Measurements from ENCODE around the gene OLFML1.

OLFML1 gene

DNA sequence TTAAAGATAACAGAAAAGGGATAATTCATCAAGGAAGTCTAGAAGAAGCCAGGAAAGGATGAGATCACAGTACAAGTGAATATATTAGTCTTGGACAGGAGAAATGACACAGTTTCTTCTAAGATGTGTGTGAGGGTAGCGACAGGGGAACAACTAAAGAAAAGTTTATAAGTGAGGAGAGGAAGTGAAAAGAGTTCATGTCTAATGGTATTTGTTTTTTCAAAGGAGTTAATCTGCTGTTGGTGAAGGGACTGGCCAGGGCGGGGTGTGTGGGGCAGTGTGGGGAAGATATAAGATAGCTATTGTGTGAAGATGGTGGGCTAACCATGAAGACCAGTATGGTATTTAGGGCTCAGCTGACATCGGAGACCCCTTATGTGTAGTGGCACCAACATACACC, 20.9 kb downstream of the OLFML1 start:
- Histone ChIP-seq H3K4me2 (ENCODE audit: low read length) (no peak overlapping the region), H2BK5ac (ENCODE audit: low read depth, low read length, poor library complexity) (no peak overlapping the region), H2BK120ac (ENCODE audit: insufficient read depth, low read length, poor library complexity) (no peak overlapping the region), H3K18ac (ENCODE audit: low read length) (no peak overlapping the region), H4K8ac (ENCODE audit: low read depth, low read length) (no peak overlapping the region), H2BK12ac (ENCODE audit: low read length) (no peak overlapping the region), H3K4ac (ENCODE audit: low read depth, low read length) (no peak overlapping the region), H3K4me1 (ENCODE audit: control insufficient read depth in 1 of 2, insufficient read depth in 2 of 2, low read length in 2 of 2) (peaks cover 7 to 9% of the 10 kb centered on the region in 2 experiments), H4K91ac (ENCODE audit: low read depth, low read length) (no peak overlapping the region), H3K9ac (ENCODE audit: low read length) (peak overlapping the region; percentile 54), H3K27ac (ENCODE audit: low read depth, low read length) (no peak overlapping the region), H3K27me3 (ENCODE audit: insufficient read depth, low read length) (no peaks in the 10 kb centered on the region), H3K14ac (ENCODE audit: low read length) (no peak overlapping the region), H3K9me3 (ENCODE audit: insufficient read depth, low read depth, low read length) (no peaks in the 10 kb centered on the region), H3K4me3 (ENCODE audit: low read depth, low read length) (no peak overlapping the region), H3K23ac (ENCODE audit: low read length) (no peak overlapping the region), H3K36me3 (ENCODE audit: control insufficient read depth in 1 of 2, insufficient read depth in 2 of 2, low read length in 2 of 2) (no peaks in the 10 kb centered on the region), H3K79me2 (ENCODE audit: control insufficient read depth, insufficient read depth, low read length, poor library complexity) (no peaks in the 10 kb centered on the region), H4K12ac (ENCODE audit: low read depth, low read length) (no peak overlapping the region), H2AFZ (ENCODE audit: insufficient read depth, low read length, poor library complexity) (no peak overlapping the region), H2AK5ac (ENCODE audit: low read length) (no peak overlapping the region), H3K79me1 (ENCODE audit: low read length) (no peaks in the 10 kb centered on the region)
- DNase-seq = no peak
- WGBS (ENCODE audit: extremely low coverage, insufficient coverage, insufficient read length) = no CpG with 5 or more reads among the region's 3 CpGs

DNA sequence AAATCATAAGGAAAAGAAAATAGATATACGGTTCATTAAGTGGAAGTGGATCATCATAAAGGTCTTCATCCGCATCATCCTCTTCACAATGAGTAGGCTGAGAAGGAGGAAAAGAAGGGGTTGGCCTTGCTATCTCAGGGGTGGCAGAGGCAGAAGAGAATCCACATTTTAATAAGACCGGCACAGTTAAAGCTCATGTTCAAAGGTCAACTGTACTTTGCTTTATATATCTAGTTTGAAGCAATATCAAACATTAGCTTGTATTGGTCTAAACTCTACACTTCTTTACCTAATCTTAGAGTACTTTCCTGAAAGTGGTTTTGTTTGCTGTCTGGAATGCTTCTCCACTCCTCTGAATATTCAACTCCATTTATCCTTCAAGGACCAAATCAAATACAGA, 22.8 kb downstream of the OLFML1 start:
- Histone ChIP-seq H2BK120ac (ENCODE audit: insufficient read depth, low read length, poor library complexity) (no peak overlapping the region), H3K14ac (ENCODE audit: low read length) (no peak overlapping the region), H3K27ac (ENCODE audit: low read depth, low read length) (no peak overlapping the region), H3K36me3 (ENCODE audit: control insufficient read depth in 1 of 2, insufficient read depth in 2 of 2, low read length in 2 of 2) (no peaks in the 10 kb centered on the region), H2AFZ (ENCODE audit: insufficient read depth, low read length, poor library complexity) (no peak overlapping the region), H3K4me2 (ENCODE audit: low read length) (no peak overlapping the region), H2BK12ac (ENCODE audit: low read length) (no peak overlapping the region), H3K4ac (ENCODE audit: low read depth, low read length) (no peak overlapping the region), H2AK5ac (ENCODE audit: low read length) (no peak overlapping the region), H3K9ac (ENCODE audit: low read length) (no peak overlapping the region), H3K79me2 (ENCODE audit: control insufficient read depth, insufficient read depth, low read length, poor library complexity) (peaks cover 2% of the 10 kb centered on the region), H2BK5ac (ENCODE audit: low read depth, low read length, poor library complexity) (no peak overlapping the region), H3K4me3 (ENCODE audit: low read depth, low read length) (no peak overlapping the region), H3K27me3 (ENCODE audit: insufficient read depth, low read length) (no peaks in the 10 kb centered on the region), H3K18ac (ENCODE audit: low read length) (no peak overlapping the region), H4K91ac (ENCODE audit: low read depth, low read length) (no peak overlapping the region), H4K8ac (ENCODE audit: low read depth, low read length) (no peak overlapping the region), H3K23ac (ENCODE audit: low read length) (no peak overlapping the region), H3K9me3 (ENCODE audit: insufficient read depth, low read depth, low read length) (no peaks in the 10 kb centered on the region), H3K4me1 (ENCODE audit: control insufficient read depth in 1 of 2, insufficient read depth in 2 of 2, low read length in 2 of 2) (peaks cover 10 to 12% of the 10 kb centered on the region in 2 experiments), H3K79me1 (ENCODE audit: low read length) (no peaks in the 10 kb centered on the region), H4K12ac (ENCODE audit: low read depth, low read length) (no peak overlapping the region)
- DNase-seq = no peak
- no CpG with 5 or more reads among the region's 3 CpGs for WGBS (ENCODE audit: extremely low coverage, insufficient coverage, insufficient read length)

DNA sequence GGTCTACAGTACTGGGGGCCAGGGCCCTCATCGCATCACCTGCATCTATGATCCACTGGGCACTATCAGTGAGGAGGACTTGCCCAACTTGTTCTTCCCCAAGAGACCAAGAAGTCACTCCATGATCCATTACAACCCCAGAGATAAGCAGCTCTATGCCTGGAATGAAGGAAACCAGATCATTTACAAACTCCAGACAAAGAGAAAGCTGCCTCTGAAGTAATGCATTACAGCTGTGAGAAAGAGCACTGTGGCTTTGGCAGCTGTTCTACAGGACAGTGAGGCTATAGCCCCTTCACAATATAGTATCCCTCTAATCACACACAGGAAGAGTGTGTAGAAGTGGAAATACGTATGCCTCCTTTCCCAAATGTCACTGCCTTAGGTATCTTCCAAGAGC, 24.7 kb downstream of the OLFML1 start:
- Histone ChIP-seq H4K8ac (ENCODE audit: low read depth, low read length) (no peak overlapping the region), H3K4me1 (ENCODE audit: control insufficient read depth in 1 of 2, insufficient read depth in 2 of 2, low read length in 2 of 2) (peaks cover 10 to 16% of the 10 kb centered on the region in 2 experiments), H3K4me2 (ENCODE audit: low read length) (no peak overlapping the region), H3K14ac (ENCODE audit: low read length) (no peak overlapping the region), H3K4me3 (ENCODE audit: low read depth, low read length) (no peak overlapping the region), H2BK5ac (ENCODE audit: low read depth, low read length, poor library complexity) (no peak overlapping the region), H3K9ac (ENCODE audit: low read length) (no peak overlapping the region), H3K9me3 (ENCODE audit: insufficient read depth, low read depth, low read length) (no peaks in the 10 kb centered on the region), H2AFZ (ENCODE audit: insufficient read depth, low read length, poor library complexity) (no peak overlapping the region), H3K27ac (ENCODE audit: low read depth, low read length) (peak overlapping the region; percentile 8), H3K36me3 (ENCODE audit: control insufficient read depth in 1 of 2, insufficient read depth in 2 of 2, low read length in 2 of 2) (no peaks in the 10 kb centered on the region), H3K79me2 (ENCODE audit: control insufficient read depth, insufficient read depth, low read length, poor library complexity) (peaks cover 7% of the 10 kb centered on the region), H3K18ac (ENCODE audit: low read length) (no peak overlapping the region), H4K12ac (ENCODE audit: low read depth, low read length) (no peak overlapping the region), H3K79me1 (ENCODE audit: low read length) (peaks cover 2% of the 10 kb centered on the region), H2BK12ac (ENCODE audit: low read length) (no peak overlapping the region), H4K91ac (ENCODE audit: low read depth, low read length) (no peak overlapping the region), H3K23ac (ENCODE audit: low read length) (no peak overlapping the region), H3K4ac (ENCODE audit: low read depth, low read length) (no peak overlapping the region), H3K27me3 (ENCODE audit: insufficient read depth, low read length) (no peaks in the 10 kb centered on the region), H2BK120ac (ENCODE audit: insufficient read depth, low read length, poor library complexity) (no peak overlapping the region), H2AK5ac (ENCODE audit: low read length) (no peak overlapping the region)
- peak in 1 of 2 donors; percentile 64 for DNase-seq
- no CpG with 5 or more reads among the region's 2 CpGs for WGBS (ENCODE audit: extremely low coverage, insufficient coverage, insufficient read length)

DNA sequence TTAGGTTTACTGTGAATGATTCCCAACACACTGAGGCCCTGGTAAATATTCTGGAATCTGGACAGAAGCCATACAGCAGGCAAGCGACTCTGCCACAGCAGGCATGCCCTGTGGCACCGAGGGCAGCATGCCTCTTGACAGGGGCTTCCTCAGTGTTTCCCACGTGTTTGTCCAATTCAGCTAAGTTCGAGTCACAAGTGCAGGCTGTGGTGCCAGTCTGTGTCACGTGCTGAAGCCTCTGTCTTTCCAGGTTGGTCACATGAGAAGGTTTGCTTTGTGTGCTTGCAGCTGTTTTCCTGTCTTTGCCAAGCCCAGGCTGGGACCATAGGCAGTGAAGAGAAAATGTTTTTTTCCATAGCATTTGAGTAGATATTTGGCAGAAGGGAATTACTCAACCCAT, 26.1 kb downstream of the OLFML1 start:
- Histone ChIP-seq H3K79me2 (ENCODE audit: control insufficient read depth, insufficient read depth, low read length, poor library complexity) (peaks cover 7% of the 10 kb centered on the region), H3K9me3 (ENCODE audit: insufficient read depth, low read depth, low read length) (no peaks in the 10 kb centered on the region), H3K9ac (ENCODE audit: low read length) (no peak overlapping the region), H2AK5ac (ENCODE audit: low read length) (no peak overlapping the region), H3K23ac (ENCODE audit: low read length) (no peak overlapping the region), H2BK12ac (ENCODE audit: low read length) (no peak overlapping the region), H2BK120ac (ENCODE audit: insufficient read depth, low read length, poor library complexity) (no peak overlapping the region), H3K18ac (ENCODE audit: low read length) (no peak overlapping the region), H4K8ac (ENCODE audit: low read depth, low read length) (no peak overlapping the region), H3K27me3 (ENCODE audit: insufficient read depth, low read length) (no peaks in the 10 kb centered on the region), H2BK5ac (ENCODE audit: low read depth, low read length, poor library complexity) (no peak overlapping the region), H2AFZ (ENCODE audit: insufficient read depth, low read length, poor library complexity) (no peak overlapping the region), H3K4me2 (ENCODE audit: low read length) (no peak overlapping the region), H4K91ac (ENCODE audit: low read depth, low read length) (no peak overlapping the region), H3K4ac (ENCODE audit: low read depth, low read length) (no peak overlapping the region), H3K27ac (ENCODE audit: low read depth, low read length) (no peak overlapping the region), H3K36me3 (ENCODE audit: control insufficient read depth in 1 of 2, insufficient read depth in 2 of 2, low read length in 2 of 2) (no peaks in the 10 kb centered on the region), H4K12ac (ENCODE audit: low read depth, low read length) (no peak overlapping the region), H3K4me3 (ENCODE audit: low read depth, low read length) (no peak overlapping the region), H3K14ac (ENCODE audit: low read length) (no peak overlapping the region), H3K79me1 (ENCODE audit: low read length) (peaks cover 2% of the 10 kb centered on the region), H3K4me1 (ENCODE audit: control insufficient read depth in 1 of 2, insufficient read depth in 2 of 2, low read length in 2 of 2) (peaks cover 10 to 16% of the 10 kb centered on the region in 2 experiments)
- DNase-seq = no peak
- no CpG with 5 or more reads among the region's 5 CpGs for WGBS (ENCODE audit: extremely low coverage, insufficient coverage, insufficient read length)

Measured in trophoblast cell (in vitro differentiated cells and primary cell).